Posterior cingulate gyrus (tissue), 11 donors: ENCODE results near the gene USP22.
A peak's percentile ranks its signal among the peaks of the same experiment; 100 is the strongest.

Experiments used
- DNase-seq, 10 donors: peaks; one replicate each; pipeline versions ENCODE4 v3.0.0 to v3.0.0-alpha.2; 2020 to 2021; ENCODE audit warnings: mixed read lengths in 3 of 10
- intact Hi-C: fragments of 100-400 bp; cut with DNase I; formaldehyde crosslinking; loops from one replicate; pipeline ENCODE4 v1.15.1; 2023

Gene USP22

DNA sequence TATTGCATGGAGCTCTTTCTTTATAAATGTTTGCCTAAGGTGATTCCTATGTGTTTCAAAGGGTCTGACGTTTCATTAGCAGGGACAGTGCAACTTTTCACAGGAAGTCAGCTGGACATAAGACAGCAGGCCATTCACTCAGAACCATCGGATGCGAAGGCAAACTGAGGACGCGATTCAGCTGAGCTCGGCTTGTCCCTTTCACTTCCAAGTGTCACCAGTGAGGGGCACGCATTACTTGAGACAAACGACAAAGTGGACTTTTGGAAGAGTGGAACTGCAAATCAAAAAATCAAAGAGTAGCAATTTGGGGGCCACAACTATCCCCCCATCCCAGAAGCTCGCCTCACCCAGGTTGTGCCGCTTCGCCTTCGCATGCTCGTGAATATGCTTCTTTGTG, 14.6 kb downstream of the USP22 start:
- intact Hi-C loops = no loop called here
- peak in 1 of 10 donors; percentile 35 for DNase-seq

DNA sequence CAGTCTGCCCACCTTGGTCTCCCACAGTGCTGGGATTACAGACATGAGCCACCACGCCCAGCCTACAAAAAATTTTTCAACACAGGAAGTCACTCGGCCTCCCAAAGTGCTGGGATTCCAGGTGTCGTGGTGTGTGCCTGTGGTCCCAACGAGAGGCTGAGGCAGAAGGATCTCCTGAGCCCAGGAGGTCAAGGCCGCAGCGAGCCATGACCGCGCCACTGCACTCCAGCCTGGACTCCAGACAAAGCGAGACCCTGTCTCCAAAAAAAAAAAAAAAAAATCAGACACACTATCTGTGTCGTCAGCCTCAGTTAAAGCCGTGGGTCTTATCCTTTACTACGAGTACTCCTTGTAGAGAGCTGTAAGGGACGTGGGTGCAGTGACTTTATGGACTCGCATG, 15.8 kb downstream of the USP22 start:
- peak in 1 of 10 donors; percentile 67 for DNase-seq

GRCh38 chr17:21025451-21025850, 17.4 kb downstream of the USP22 start:
- no peak for DNase-seq
- intact Hi-C loops = no loop called here

More for the DNA sequence above, 15.8 kb downstream of the USP22 start:
- intact Hi-C loops = no loop called here

DNA sequence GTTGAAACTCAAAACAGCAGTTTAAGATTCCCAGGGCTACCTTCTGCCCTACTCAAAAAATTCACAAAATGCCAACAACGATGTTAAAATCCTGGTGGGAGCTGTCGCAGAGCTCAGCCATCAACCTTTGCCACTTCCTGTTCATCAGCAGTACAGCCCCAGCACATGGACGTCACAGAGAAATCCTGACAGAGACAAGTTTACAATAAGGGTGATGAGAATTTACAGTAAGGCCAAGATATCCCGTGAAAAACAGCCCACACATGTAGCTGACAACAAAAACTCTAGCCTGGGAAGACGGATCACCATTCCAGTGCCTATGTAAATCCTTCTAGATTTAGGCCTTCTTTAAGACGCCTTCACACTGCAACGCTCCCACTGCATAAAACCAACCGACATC, 18.8 kb downstream of the USP22 start:
- intact Hi-C loops = no loop called here

DNA sequence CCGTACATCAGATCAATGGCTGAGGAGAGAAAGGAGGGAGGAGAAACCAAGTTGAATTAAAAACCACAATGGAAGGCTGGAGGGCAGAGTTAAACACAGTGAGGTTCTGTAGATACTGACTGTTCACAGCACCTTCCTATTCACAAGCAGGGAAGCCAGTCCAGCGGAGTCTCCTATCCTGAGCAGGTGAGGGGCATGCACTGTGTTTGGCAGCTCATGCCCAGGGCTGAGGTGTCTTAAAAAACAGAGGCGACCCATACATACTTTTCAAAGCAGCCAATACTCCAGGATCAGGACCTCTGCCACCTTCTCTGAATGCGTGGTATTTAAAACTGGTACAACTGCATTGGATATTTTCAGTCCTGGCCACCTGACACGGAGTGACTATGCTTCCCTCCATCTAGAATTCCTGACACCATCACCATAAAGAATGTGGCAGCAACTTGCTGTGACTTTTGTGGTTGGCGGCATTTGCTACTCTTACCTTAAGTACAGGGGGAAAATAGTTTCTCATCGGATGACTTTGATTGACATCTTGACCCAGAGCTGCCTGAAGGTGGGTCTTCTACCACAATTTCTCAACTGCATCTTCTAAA, 21.5 kb downstream of the USP22 start:
- DNase-seq = peak in 2 of 10 donors; percentile 58 to 64
- intact Hi-C loops = no loop called here

More for the DNA sequence above, 18.8 kb downstream of the USP22 start:
- DNase-seq = no peak

- DNase-seq = peak in 2 of 10 donors; percentile 50 to 70
- intact Hi-C loops = no loop called here
Measured at GRCh38 chr17:21020622-21021021, 22.2 kb downstream of the USP22 start.

DNA sequence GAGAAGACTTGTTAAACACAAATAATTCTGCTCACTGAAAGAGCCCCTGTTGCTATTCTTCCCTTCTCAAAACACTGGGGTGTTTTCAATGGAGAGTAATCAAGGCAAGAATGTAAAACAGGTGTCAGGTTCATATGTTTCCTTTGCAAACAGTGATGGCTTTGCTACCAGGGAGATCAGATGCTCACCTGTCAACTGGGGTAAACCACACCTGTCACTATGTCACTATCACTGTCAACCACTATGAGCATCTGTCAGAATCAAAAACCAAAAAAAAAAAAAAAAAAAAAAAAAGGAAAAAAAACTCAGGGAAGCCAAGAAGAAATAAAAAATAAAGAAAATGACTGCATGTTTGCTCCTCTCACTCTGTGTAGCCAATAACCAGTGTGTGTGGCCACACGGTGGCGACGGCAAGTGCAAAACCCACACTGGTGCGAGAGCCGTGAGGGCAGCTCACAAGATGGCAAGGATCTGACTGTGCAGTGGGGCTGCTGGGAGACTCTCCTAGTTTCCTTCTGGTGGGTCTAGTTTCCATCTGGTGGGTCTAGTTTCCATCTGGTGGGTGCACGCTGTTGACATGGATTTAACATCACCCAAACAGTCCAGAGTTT, 22.7 kb downstream of the USP22 start:
- intact Hi-C loops = no loop called here

DNA sequence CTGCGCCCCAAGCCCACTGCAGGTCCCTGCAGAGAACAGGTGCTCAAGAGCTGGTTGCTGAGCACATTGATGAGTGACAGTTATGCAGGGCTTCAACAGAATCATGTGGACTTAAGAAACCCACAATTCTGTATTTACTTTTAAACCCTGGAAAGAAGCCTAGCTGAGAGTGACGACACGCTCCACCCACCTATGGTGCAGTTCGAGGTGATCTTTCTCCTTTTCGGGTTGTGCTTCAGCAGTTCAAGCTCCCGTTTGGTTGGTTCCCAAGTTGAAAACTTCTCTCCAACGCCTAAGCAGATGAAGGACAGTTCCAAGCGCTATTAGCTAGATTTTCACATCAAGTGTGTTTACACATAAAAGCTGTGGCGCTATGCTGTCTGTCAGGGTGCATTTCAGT, 23.9 kb downstream of the USP22 start:
- intact Hi-C loops = no loop called here
- DNase-seq = peak in 1 of 10 donors; percentile 22

More for the DNA sequence above, 22.7 kb downstream of the USP22 start:
- peak in 9 of 10 donors; percentile 59 to 97 (median 76) for DNase-seq

- intact Hi-C loops = no loop called here
- DNase-seq = peak in 2 of 10 donors; percentile 55 to 63
Measured at GRCh38 chr17:21017861-21018260, 24.9 kb downstream of the USP22 start.

DNA sequence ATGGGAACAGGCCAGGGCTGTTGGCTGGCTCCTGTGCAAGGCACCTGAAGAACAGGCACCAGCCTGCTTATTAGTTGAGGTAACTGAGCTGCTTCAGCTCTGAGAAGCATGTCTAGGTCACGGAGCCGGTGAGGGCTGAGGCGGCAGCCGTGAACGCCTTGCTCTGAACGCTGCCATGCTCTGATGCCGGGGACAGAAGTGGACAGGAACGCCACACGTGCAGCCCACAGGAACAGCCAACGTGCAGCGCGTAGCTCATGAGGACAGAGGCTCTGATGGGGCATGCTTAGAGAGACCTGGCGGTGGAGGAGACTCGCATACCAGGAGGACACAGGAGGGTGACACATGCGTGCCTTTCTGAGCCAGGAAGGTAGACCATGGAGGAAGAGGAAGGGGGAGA, 25.6 kb downstream of the USP22 start:
- DNase-seq = peak in 2 of 10 donors; percentile 62 to 86
- intact Hi-C loops = no loop called here

- DNase-seq = peak in 1 of 10 donors; percentile 77
- intact Hi-C loops = no loop called here
Measured at GRCh38 chr17:21016826-21017225, 26.0 kb downstream of the USP22 start.

- DNase-seq = peak in 2 of 10 donors; percentile 56 to 70
- intact Hi-C loops = no loop called here
Measured at GRCh38 chr17:21015564-21015963, 27.2 kb downstream of the USP22 start.

- DNase-seq = peak in 2 of 10 donors; percentile 51 to 68
- intact Hi-C loops = no loop called here
Measured at GRCh38 chr17:21014498-21014897, 28.3 kb downstream of the USP22 start.

- peak in 2 of 10 donors; percentile 17 to 24 for DNase-seq
- intact Hi-C loops = no loop called here
Measured at GRCh38 chr17:21013983-21014382, 28.8 kb downstream of the USP22 start.

- DNase-seq = peak in 2 of 10 donors; percentile 55 to 69
- intact Hi-C loops = no loop called here
Measured at GRCh38 chr17:21012736-21013135, 30.1 kb downstream of the USP22 start.

GRCh38 chr17:21010705-21011596, 31.9 kb downstream of the USP22 start:
- peak in 2 of 10 donors; percentile 73 to 79 for DNase-seq
- intact Hi-C loops = no loop called here

DNA sequence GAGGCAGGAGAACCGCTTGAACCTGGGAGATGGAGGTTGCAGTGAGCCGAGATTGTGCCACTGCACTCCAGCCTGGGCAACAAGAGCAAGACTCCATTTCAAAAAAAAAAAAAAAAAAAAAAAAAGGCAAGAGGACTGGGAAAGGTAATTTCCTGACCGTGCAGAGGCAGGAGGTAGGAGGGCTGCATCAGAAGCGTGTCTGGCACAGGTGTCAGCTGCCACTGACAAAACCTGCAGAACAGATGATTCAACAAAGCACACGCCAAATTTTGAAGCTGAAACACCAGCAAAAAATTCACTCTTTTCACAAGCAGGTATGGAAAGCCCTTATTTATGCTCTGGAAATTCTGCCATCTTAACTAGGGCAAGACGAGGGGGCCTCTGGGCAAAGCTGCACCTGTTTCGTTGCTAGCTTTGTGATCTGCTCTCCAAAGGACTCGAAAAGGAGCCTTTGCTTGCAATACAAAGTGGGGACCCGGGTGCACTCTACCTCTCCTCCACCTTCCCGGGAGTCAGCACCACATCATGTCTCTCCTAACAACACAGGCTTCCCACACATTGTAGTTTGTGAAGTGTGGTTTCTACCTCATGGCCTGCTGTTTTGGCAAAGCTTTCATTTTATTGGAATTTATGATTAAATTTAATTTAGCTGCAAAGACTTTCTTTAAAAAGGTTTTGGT, 33.7 kb downstream of the USP22 start:
- peak in 2 of 10 donors; percentile 32 to 62 for DNase-seq
- intact Hi-C loops = no loop called here

DNA sequence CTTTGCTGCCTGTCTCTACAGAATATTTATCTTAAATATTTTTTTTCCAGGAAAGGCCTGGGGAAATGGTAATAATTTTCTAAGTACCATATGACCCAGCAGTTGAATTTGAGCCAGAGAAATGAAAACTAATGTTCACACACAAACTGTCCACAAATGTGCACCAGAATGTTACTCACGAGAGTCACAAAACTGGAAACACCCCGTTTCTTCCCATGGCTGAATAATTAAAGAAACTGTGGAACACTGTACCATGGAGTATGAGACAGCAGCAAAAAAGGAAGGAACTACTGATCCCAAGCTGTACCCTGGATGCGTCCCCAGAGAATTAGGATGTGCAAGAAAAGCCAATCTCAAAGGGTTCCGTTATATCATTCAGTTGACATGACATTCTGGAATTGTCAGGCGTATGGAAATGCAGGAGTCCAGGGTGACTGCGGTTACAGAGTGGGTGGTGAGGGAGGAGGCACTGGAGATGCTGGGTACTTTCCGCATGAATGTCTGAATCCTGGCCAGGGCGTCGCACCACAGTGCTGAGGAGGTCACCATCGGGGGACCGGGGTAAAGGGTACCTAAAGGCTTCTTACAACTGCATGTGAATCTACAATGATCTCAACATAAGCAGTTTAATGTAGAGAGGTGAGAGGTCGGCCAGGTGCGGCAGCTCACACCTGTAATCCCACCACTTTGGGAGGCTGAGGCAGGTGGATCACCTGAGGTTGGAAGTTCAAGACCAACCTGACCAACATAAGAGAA, 34.5 kb downstream of the USP22 start:
- peak in 2 of 10 donors; percentile 33 to 55 for DNase-seq
- intact Hi-C loops = no loop called here

- DNase-seq = peak in 4 of 10 donors; percentile 39 to 90 (median 66)
Measured at GRCh38 chr17:21007646-21008045, 35.2 kb downstream of the USP22 start.

GRCh38 chr17:21005803-21006202, 37.0 kb downstream of the USP22 start:
- peak in 2 of 10 donors; percentile 51 to 62 for DNase-seq
- intact Hi-C loops = no loop called here

More at GRCh38 chr17:21007646-21008045, 35.2 kb downstream of the USP22 start:
- intact Hi-C loops = no loop called here
